CD14-positive monocyte (primary cell): Measurements from ENCODE around the gene EML2. TPM values are rescaled to one million over a fixed set of nuclear protein-coding genes. Genes with fewer than 3 reads are reported as not detected.
A peak's percentile ranks its signal among the peaks of the same experiment; 100 is the strongest.

ENCODE experiments used
- DNase-seq, 3 donors: peaks; one replicate each; pipeline ENCODE4 v3.0.0-alpha.2; 2011 to 2022
- H2AFZ ChIP-seq: 2 replicates; pipeline ENCODE4 v1.6.0; 2012; ENCODE audit warnings: mild to moderate bottlenecking, low read depth, low read length, inconsistent platforms; ENCODE audit not compliant: insufficient read depth, poor library complexity, severe bottlenecking
- H3K27ac ChIP-seq, 2 donors: 1 replicate in 1 of 2; 2 replicates in 1 of 2; pipeline ENCODE4 v1.5.1; 2012 to 2013; ENCODE audit warnings: low read length in 2 of 2, control low read depth in 1 of 2, inconsistent platforms in 1 of 2, low read depth in 1 of 2, mild to moderate bottlenecking in 1 of 2
- H3K27me3 ChIP-seq, 2 donors: one replicate each; pipeline versions ENCODE4 v1.6.0 to v1.6.1; 2011 to 2013; ENCODE audit warnings: low read length in 2 of 2; ENCODE audit not compliant: control insufficient read depth in 2 of 2, insufficient read depth in 2 of 2
- H3K36me3 ChIP-seq, 2 donors: replicated peaks in 1 of 2; 1 replicate in 1 of 2; 2 replicates in 1 of 2; pipeline versions ENCODE4 v1.5.1 to v1.6.1; 2012 to 2013; ENCODE audit warnings: low read length in 2 of 2, control low read depth in 1 of 2, inconsistent platforms in 1 of 2, mild to moderate bottlenecking in 1 of 2; ENCODE audit not compliant: insufficient read depth in 2 of 2, control insufficient read depth in 1 of 2
- H3K4me1 ChIP-seq, 2 donors: 1 replicate in 1 of 2; 2 replicates in 1 of 2; pipeline versions ENCODE4 v1.5.1 to v1.6.1; 2012 to 2013; ENCODE audit warnings: low read length in 2 of 2, control low read depth in 1 of 2, inconsistent platforms in 1 of 2, mild to moderate bottlenecking in 1 of 2, moderate library complexity in 1 of 2; ENCODE audit not compliant: insufficient read depth in 2 of 2, control insufficient read depth in 1 of 2
- H3K4me2 ChIP-seq: replicated peaks from 2 replicates; pipeline ENCODE3; 2012; ENCODE audit warnings: low read length, moderate library complexity, mild to moderate bottlenecking; ENCODE audit not compliant: poor library complexity, severe bottlenecking; ENCODE audit errors: extremely low read depth
- H3K4me3 ChIP-seq, 3 experiments: fragments of 200-600 bp in 1 of 3; sonication (generic) in 1 of 3; replicated peaks in 1 of 3; 1 replicate in 2 of 3; 2 replicates in 1 of 3; pipeline ENCODE4 v1.5.1; 2011 to 2013; ENCODE audit warnings: low read length in 3 of 3, mild to moderate bottlenecking in 3 of 3, control low read depth in 2 of 3, low read depth in 2 of 3, inconsistent platforms in 1 of 3, moderate library complexity in 1 of 3
- H3K79me2 ChIP-seq: 2 replicates; pipeline ENCODE4 v1.6.0; 2012; ENCODE audit warnings: mild to moderate bottlenecking, control low read depth, inconsistent platforms, low read length, moderate library complexity; ENCODE audit not compliant: insufficient read depth
- H3K9ac ChIP-seq: 2 replicates; pipeline ENCODE4 v1.6.0; 2017; ENCODE audit warnings: low read length, mild to moderate bottlenecking; ENCODE audit not compliant: insufficient read depth, poor library complexity, severe bottlenecking
- H3K9me3 ChIP-seq, 2 donors: replicated peaks in 1 of 2; 1 replicate in 1 of 2; 2 replicates in 1 of 2; pipeline versions ENCODE4 v1.5.1 to v1.6.1; 2012 to 2013; ENCODE audit warnings: low read length in 2 of 2, control low read depth in 1 of 2; ENCODE audit not compliant: control insufficient read depth in 1 of 2, insufficient read depth in 1 of 2
- H4K20me1 ChIP-seq: 2 replicates; pipeline ENCODE4 v1.6.0; 2012; ENCODE audit warnings: mild to moderate bottlenecking, low read length, control low read depth, moderate library complexity; ENCODE audit not compliant: insufficient read depth
- H3K27ac Mint-ChIP-seq, 7 donors: one replicate each; pipeline ENCODE4 v1.8.0; 2020; ENCODE audit warnings: mild to moderate bottlenecking in 7 of 7, mixed read lengths in 7 of 7, moderate library complexity in 6 of 7, inconsistent platforms in 2 of 7
- H3K27me3 Mint-ChIP-seq, 3 donors: one replicate each; pipeline ENCODE4 v1.8.0; 2021 to 2022; ENCODE audit warnings: low read depth in 3 of 3, mild to moderate bottlenecking in 3 of 3, mixed read lengths in 3 of 3, moderate library complexity in 3 of 3, inconsistent platforms in 1 of 3
- H3K36me3 Mint-ChIP-seq, 2 donors: one replicate each; pipeline ENCODE4 v1.8.0; 2020; ENCODE audit warnings: mixed read lengths in 2 of 2, inconsistent platforms in 1 of 2, mild to moderate bottlenecking in 1 of 2
- H3K4me1 Mint-ChIP-seq: one replicate; pipeline ENCODE4 v1.8.0; 2020; ENCODE audit warnings: mild to moderate bottlenecking, mixed read lengths
- H3K4me3 Mint-ChIP-seq, 2 donors: one replicate each; pipeline ENCODE4 v1.8.0; 2020; ENCODE audit warnings: mild to moderate bottlenecking in 2 of 2, mixed read lengths in 2 of 2, moderate library complexity in 1 of 2
- H3K9me3 Mint-ChIP-seq, 7 donors: one replicate each; pipeline ENCODE4 v1.8.0; 2020 to 2022; ENCODE audit warnings: mixed read lengths in 7 of 7, mild to moderate bottlenecking in 6 of 7, moderate library complexity in 6 of 7, inconsistent platforms in 2 of 7
- CTCF ChIP-seq: fragments of 200-600 bp; IDR thresholded peaks from one replicate; pipeline ENCODE4 v1.8.0; 2022; ENCODE audit warnings: antibody characterized with exemption, mild to moderate bottlenecking
- WGBS: methylation state at CpG from one replicate; pipeline ENCODE4 v1.1.5; 2013; ENCODE audit warnings: missing lambda C conversion rate; ENCODE audit not compliant: insufficient coverage; 5-methylcytosine and 5-hydroxymethylcytosine counted together
- intact Hi-C, 2 donors: fragments of 100-400 bp; cut with micrococcal nuclease; formaldehyde crosslinking; loops; one replicate each; pipeline versions ENCODE4 v1.15.0 to v1.15.1; 2023
- polyA plus RNA-seq, 3 donors: library from polyadenylated mRNA; depleted of rRNA in 1 of 3; unstranded in 2 of 3; stranded (reverse) in 1 of 3; fragments of 300-500 nt in 2 of 3; fragments of >200 nt in 1 of 3; fragmentation: Illumina TruSeq in 2 of 3; gene quantifications; 1 replicate in 2 of 3; 2 replicates in 1 of 3; pipeline ENCODE4 v1.2.3, GENCODE V29; 2012 to 2021

Gene EML2
- polyA plus RNA-seq, 3 donors = 10.3 to 50.8 (median 11.9) TPM

GRCh38 chr19:45682908-45683307 lies 43.7 kb upstream of the EML2 start:
- Histone ChIP-seq H3K36me3 (peaks cover 20 to 40% of the 10 kb centered on the region in 2 donors), H2AFZ (no peak overlapping the region), H3K27me3 (peaks cover 4 to 17% of the 10 kb centered on the region in 2 donors), H4K20me1 (no peaks in the 10 kb centered on the region), H3K9me3 (no peaks in the 10 kb centered on the region), H3K27ac (no peak overlapping the region), H3K9ac (no peak overlapping the region), H3K4me2 (no peak overlapping the region), H3K4me1 (peaks cover 12 to 13% of the 10 kb centered on the region in 2 donors), H3K4me3 (no peak overlapping the region), H3K79me2 (no peaks in the 10 kb centered on the region)
- Mint-ChIP-seq H3K4me1 (peaks cover 15% of the 10 kb centered on the region), H3K4me3 (no peak overlapping the region), H3K27ac (peak overlapping the region in 2 of 7 donors; percentile 39 to 66), H3K27me3 (peaks cover 26 to 33% (median 27%) of the 10 kb centered on the region in 3 donors), H3K9me3 (peaks cover 0 to 3% (median 0%) of the 10 kb centered on the region in 7 donors), H3K36me3 (peaks cover 44 to 46% of the 10 kb centered on the region in 2 donors)
- intact Hi-C loops = loop anchor here (5.0 to 10.0 kb wide), 3 partner anchors 76 to 188 kb away; partner anchors contain the start of genes PPM1N (in 1 of the 2) and RTN2 (in 1 of the 2)
- 97% methylated on average over 5 of the region's 5 CpGs for WGBS
- DNase-seq = no peak
- no peak for TF ChIP-seq CTCF

GRCh38 chr19:45682117-45682516 lies 42.9 kb upstream of the EML2 start:
- Mint-ChIP-seq H3K27ac (peak overlapping the region in 1 of 7 donors; percentile 87), H3K4me3 (peak overlapping the region in 1 of 2 donors; percentile 93), H3K27me3 (peaks cover 34 to 40% (median 35%) of the 10 kb centered on the region in 3 donors), H3K4me1 (peaks cover 22% of the 10 kb centered on the region), H3K36me3 (peaks cover 38% of the 10 kb centered on the region in 2 donors), H3K9me3 (peaks cover 0 to 4% (median 0%) of the 10 kb centered on the region in 7 donors)
- H3K9ac ChIP-seq = no peak overlapping the region
- no peak for TF ChIP-seq CTCF
- peak overlapping the region; percentile 71 for H3K4me2 ChIP-seq
- H3K79me2 ChIP-seq = no peaks in the 10 kb centered on the region
- no peak overlapping the region for H3K27ac ChIP-seq
- no peaks in the 10 kb centered on the region for H3K9me3 ChIP-seq
- peaks cover 12 to 32% of the 10 kb centered on the region in 2 donors for H3K36me3 ChIP-seq
- H3K4me1 ChIP-seq = peaks cover 19 to 20% of the 10 kb centered on the region in 2 donors
- H3K4me3 ChIP-seq = peak overlapping the region in 1 of 3 experiments; percentile 62
- H4K20me1 ChIP-seq = no peaks in the 10 kb centered on the region
- 95% methylated on average over 7 of the region's 8 CpGs for WGBS
- DNase-seq = no peak
- intact Hi-C loops = loop anchor here (5.0 to 10.0 kb wide), 3 partner anchors 75 to 187 kb away; partner anchors contain the start of genes PPM1N (in 1 of the 2) and RTN2 (in 1 of the 2)
- H3K27me3 ChIP-seq = peaks cover 11 to 25% of the 10 kb centered on the region in 2 donors
- H2AFZ ChIP-seq = peak overlapping the region; percentile 83
